ENCODE measurements around the gene CEACAM16.
A peak's percentile ranks its signal among the peaks of the same experiment; 100 is the strongest.

CEACAM16 gene

DNA sequence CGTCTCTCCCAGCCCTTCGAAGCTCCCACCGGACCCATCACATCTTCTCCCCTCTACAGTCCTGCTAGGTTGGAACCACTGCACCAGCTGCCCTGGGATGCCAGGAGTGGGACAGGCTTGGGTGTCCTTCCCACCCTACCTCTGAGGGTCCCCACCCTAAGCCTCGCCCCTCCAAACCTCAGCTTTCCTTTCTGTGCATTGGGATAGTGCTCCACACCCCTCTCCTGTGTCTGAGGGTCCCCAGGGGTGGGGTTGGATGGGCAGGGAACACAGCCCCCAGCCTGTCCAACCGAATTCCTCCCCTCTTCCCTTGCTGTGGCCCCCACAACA lies 47.6 kb downstream of the CEACAM16 start:
- DNase-seq (ENCODE audit: low read depth), result no peak

GRCh38 chr19:44746946-44747738 lies 48.2 kb downstream of the CEACAM16 start:
- DNase-seq (ENCODE audit: low read depth), result peak; percentile 93

GRCh38 chr19:44747739-44748425 lies 48.9 kb downstream of the CEACAM16 start:
- DNase-seq (ENCODE audit: low read depth), result peak; percentile 31

DNA sequence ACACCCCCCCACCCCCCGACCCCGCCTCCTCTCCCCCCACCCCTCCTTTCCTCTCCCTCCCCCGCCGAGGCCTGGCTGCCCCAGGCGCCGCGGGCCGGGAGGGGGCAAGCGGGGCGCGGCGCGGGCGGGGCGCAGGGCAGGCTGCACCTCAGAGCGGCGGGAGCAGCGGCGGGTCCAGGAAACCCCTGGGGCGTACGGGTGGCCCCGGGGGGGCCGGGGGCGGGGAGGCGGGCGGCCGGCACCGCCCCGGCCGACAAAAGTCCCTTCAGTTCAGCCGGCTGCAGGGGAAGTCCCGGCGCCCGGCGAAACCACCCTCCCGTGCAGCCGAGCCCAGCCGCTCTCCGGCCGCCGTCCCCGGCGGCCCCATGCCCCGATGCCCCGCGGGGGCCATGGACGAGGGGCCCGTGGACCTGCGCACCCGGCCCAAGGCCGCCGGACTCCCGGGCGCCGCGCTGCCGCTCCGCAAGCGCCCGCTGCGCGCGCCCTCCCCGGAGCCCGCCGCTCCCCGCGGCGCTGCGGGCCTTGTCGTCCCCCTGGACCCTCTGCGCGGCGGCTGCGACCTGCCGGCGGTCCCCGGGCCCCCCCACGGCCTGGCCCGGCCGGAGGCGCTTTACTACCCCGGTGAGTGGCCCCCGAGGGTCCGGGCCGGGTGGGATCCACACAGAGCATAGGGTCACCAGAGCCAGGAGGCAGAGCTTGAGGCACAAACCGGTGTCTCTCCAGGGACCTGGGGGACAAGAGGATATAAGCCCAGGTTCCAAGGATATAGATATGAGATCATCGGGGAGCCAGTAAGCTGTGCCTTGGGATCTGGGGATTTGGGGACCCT lies 49.7 kb downstream of the CEACAM16 start, which contains the start of gene BCL3:
TSS of gene BCL3 (plus strand) at position 283 of the 829 bp plus-strand sequence. CDS start at position 366, 83 bp downstream.
- DNase-seq (ENCODE audit: low read depth), result peak; percentile 65

DNA sequence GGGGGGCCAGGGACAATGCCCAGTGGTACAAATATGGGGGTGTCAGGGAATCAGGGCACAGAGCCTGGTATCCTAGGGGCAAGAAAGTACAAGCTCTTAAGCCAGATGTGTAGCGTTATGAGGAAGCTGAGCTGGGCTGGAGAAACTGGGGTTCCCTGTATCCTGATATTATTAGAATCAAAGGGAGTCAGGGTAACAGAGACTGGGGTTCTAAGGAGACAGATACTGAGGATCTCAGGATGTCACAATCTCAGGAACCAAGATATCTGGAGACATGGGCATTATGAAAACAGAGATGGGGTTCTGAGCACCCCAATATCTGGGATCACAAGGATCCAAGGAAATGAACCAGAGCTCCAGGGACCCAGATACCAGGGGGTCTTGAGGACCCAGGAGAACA lies 50.3 kb downstream of the CEACAM16 start:
- DNase-seq (ENCODE audit: low read depth), result no peak

DNA sequence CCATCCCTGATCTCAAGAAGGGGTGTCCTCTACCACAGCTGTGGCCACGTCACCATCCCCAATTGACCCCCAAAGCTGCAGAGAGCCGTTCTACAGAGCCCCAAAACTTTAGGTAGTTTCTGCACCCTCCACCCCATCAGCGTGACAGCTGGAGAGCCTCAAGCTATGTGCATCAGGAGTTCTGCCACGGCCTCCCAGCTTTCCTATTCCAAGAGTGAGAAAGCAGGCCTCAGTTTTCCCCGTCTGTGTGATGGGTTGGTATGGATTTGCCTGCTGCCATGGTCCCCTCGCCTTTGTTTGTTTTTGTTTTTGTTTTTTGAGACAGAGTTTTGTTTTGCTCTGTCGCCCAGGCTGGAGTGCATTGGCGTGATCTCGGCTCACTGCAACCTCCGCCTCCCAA lies 51.0 kb downstream of the CEACAM16 start:
- DNase-seq (ENCODE audit: low read depth), result no peak

DNA sequence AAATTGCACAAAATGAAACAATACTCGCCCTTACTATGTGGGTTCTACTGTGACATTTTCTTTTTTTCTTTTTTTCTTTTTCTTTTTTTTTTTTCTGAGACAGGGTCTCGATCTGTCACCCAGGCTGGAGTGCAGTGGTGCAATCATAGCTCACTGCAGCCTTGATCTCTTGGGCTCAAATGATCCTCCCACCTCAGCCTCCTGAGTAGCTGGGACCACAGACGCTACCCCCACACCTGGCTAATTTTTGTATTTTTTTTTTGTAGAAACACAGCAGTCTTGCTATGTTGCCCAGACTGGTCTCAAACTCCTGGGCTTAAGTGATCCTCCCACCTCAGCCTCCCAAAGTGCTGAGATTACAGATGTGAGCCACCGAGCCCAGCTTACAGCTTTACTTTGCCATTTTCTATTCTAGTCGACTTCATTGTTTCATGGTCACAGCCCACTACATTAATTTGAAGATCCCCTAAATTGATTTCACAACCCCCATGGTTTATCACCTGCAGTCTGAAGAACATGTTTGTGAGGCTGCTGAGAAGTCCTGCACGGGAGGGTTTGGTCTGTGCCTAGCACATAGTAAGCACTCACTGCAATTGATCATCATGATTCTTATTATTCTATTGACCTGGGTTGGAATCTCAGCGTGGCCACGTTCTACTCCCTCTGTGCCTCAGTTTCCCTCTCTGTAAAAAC lies 53.3 kb downstream of the CEACAM16 start:
- DNase-seq (ENCODE audit: low read depth), result no peak

GRCh38 chr19:44752816-44753625 lies 54.1 kb downstream of the CEACAM16 start:
- DNase-seq (ENCODE audit: low read depth), result peak; percentile 91

DNA sequence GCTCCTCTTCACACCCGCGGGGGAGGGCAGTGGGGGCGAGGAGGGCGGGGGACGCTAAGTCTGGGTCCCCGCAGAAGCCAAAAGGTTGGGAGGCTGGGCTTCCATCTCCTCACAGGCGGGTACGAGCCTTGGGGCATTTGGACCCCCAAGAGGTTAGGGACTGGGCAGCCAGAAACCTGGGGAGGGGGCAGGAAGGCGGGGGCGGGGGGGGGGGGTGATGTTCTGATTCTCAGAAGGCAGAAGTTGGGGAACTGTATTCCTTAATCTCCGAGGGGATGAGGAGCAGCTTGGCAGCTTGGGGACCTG lies 54.6 kb downstream of the CEACAM16 start:
- no peak for DNase-seq (ENCODE audit: low read depth)

DNA sequence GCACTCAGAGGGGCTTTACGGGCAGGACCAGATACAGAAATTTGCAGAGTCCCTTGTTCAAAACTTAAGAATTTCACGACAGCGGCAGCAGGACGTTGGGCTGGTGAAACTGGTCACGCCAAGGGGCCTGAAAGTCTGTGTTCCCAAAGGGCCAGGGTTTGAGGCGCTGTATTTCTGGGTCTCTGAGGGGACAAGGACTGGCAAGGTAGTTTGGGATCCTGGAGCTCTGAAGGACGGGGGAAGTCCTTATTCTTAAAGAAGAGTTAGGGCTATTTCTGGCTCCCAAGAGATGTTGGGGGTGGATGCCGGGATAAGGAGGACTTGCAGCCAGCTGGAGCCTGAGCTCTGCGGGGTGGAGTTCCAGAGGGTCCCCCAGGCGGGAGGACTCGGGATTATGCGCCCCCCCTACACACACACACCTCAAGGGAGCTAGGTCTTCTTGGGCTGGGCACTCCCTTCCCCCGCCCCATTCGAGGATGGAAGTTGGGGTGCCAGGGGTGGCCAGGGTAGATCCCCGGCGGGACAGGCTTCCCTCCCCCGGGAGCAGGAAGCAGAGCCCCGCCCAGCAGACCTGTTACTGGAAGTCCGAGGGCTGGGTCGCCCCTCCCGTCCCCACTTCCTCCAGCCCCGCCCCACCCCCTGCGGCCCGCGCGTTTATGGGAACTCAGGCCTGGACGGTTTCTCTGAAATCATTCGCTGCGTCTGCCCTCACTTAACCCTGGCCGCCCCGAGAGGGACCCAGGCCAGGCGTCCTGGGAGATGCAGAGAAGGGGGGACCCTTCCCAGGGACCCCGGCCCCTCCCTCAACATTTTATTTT lies 55.2 kb downstream of the CEACAM16 start:
- DNase-seq (ENCODE audit: low read depth), result peak; percentile 83

DNA sequence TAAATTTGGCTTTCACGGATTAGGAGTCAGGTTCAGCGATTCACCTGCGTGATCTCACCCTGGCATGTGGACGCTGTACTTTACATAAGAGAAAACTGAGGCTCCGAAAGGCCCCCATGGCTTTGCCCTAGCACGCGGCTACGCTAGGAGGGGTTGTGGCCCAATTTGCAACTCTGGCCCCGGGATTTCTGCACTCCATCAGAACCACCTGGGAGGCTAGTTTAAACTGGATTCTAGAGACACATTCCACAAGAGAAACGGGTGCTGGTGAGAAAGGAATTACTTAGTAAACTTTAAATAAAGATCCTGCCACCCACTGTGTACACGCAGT lies 55.8 kb downstream of the CEACAM16 start:
- no peak for DNase-seq (ENCODE audit: low read depth)

GRCh38 chr19:44755219-44755618 lies 56.3 kb downstream of the CEACAM16 start:
- DNase-seq (ENCODE audit: low read depth), result no peak

- DNase-seq (ENCODE audit: low read depth), result no peak
Observed at GRCh38 chr19:44756089-44756562, 57.2 kb downstream of the CEACAM16 start.

GRCh38 chr19:44757057-44757734 lies 58.2 kb downstream of the CEACAM16 start:
- no peak for DNase-seq (ENCODE audit: low read depth)

DNA sequence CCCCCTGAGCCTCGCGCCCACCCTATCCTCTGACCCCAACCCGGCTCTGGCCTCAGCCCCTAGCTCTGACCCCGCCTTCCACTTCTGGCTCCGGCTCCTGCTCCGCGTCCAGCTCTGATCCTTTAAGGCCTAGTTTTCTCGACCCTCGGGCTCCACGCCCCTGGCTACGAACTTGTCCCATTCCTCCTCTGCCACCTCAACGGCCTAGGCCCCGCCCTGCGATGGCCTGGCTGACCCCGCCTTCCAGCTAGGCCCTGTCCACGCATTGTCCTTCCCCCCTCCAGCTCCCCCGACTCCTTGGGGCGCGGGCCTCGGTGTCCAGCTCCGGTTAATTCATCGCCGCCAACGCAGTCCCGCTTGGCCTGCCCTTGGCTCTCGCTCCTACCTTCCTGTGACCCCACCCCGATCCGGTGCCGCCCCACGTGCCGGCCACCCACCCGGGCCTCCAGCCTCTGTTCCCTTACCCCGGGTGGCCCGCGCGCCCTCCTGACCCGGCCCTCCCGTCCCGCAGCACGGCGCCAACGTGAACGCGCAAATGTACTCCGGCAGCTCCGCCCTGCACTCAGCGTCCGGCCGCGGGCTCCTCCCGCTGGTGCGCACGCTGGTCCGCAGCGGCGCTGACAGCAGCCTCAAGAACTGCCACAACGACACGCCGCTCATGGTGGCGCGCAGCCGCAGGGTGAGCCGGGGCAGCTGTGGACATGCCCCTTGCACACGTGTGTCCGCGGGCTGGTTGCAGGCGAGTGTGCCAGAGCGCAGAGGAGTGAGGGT lies 59.0 kb downstream of the CEACAM16 start:
- no peak for DNase-seq (ENCODE audit: low read depth)

- no peak for DNase-seq (ENCODE audit: low read depth)
Observed at GRCh38 chr19:44758596-44758995, 59.6 kb downstream of the CEACAM16 start.

DNA sequence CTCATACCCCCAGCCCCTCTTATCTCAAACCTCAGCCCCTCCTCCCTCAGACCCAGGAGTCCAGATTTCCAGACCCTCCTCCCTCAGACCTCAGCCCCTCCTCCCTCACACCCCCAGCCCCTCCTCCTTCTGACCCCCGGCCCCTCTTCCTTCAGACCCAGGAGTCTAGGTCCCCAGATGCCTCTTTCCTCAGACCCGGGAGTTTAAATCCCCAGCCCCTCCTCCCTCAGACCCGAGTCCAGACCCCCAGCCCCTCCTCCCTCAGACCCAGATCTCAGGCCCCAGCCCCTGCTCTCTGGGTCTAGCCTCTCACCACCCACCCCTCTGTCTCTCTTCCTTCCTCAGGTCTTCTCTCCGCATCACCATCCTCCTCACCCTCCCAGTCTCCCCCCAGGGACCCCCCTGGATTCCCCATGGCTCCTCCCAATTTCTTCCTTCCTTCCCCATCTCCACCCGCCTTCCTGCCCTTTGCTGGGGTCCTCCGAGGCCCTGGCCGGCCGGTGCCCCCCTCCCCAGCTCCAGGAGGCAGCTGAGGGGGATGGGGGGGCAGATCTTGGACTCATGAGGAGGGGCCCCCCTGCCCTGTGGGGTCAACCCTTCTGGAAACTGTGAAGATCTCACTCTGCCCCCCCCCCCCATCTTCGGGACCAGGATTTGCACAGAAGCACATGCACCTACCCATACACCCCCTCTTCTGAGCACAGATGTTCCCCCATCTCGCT lies 60.3 kb downstream of the CEACAM16 start:
- DNase-seq (ENCODE audit: low read depth), result no peak

Measured in activated T-cell treated with anti-CD3 and anti-CD28 coated beads for 48 hours (primary cell).